Measurements from ENCODE around the gene CACNA2D3. TPM values are rescaled to one million over a fixed set of nuclear protein-coding genes. Genes with fewer than 3 reads are reported as not detected.
"Not testable (repeated sequence)": the region's sequence is repeated elsewhere in the genome, so short reads cannot be mapped to it uniquely, and the experiment has no call there.

Gene CACNA2D3
- polyA plus RNA-seq, 1 donor, result 1.6 TPM

DNA sequence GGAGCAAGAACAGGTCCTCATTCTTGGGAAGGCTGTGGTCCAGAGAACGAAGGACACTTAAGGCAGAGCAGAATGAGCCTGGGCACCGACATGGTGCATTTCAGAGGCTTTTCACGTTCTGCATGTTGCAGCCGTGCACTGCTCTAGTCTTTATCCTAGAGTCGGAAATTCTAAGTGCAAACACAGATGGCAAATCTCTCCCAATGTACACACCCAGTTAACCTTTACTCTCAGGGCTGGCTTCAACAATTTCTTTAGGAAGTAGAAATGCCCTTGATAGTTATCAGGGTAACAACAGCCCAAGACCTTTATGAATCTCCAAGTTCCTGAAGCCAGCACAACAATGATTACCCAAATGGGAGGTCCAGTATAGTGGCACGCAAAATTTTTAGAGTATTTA lies 844.6 kb downstream of the CACNA2D3 start:
- no peak for DNase-seq

DNA sequence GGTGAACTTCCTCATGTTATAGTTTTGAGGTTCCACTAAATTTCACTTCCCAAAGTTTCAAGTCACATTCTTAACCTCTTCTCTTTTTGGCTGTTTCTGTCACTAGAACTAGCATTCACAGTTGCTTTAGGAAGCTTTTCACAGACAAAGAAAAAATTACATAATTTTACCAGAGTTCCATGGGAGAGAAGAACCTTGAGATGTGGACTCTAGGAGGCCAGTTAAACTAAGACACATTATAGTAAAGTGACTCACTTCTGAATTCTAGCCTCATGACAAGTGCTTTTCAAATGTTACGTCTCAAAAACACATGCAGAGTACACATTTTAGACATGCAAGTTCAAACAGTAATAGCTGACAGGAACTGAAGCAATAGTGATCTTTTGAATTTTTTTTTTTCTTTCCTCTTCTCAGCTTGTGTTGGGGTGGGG lies 845.4 kb downstream of the CACNA2D3 start:
- no peak for DNase-seq

GRCh38 chr3:54968546-54969172 lies 846.3 kb downstream of the CACNA2D3 start:
- no peak for DNase-seq

GRCh38 chr3:54969652-54970051 lies 847.3 kb downstream of the CACNA2D3 start:
- no peak for DNase-seq

DNA sequence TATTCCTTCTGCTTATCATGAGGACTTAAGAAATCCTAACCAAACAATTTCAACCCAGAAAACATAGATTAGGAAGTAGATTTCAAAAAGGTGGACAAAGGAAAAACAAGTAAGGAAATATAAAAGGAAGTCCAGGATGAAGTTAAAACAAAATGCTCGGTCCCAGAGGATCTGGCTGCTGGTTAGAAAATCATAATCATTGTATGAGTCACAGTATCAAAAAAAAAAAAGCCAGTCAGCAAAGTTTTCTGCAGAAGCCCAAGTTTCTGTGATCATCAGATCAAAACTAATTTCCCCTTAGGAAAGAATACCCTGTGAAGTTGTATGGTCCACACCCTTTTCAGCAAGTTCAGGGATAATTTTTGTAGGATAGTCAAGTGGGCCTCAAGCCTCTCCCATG lies 848.5 kb downstream of the CACNA2D3 start:
- DNase-seq, result no peak

DNA sequence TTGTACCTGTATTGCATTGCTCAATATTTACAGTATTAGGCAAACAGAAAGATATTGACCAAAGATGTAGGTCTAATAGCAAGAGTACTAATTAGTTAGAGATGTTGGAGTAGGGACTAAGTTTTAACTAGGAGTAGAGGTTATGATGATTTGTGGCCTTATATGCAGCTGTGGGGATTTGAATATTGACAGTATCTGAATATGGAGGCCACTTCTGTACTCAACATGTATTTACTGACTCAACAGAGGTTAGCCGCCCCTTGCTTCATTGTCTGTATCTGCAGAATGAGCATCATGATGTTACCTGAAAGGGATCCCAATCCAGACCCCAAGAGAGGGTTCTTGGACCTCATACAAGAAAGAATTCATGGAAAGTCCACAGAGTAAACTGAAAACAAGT lies 855.1 kb downstream of the CACNA2D3 start:
- no peak for DNase-seq

DNA sequence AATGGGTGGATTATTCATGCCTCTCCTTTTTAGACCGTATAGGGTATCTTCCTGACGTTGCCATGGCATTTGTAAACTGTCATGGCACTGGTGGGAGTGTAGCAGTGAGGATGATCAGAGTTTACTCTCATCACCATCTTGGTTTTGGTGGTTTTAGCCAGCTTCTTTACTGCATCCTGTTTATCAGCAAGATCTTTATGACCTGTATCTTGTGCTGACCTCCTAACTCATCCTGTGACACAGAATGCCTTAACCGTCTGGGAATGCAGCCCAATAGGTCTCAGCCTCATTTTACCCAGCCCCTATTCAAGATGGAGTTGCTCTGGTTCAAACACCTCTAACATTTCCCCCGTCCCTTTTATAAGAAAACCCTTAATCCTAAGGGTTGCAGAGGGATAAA lies 855.6 kb downstream of the CACNA2D3 start:
- DNase-seq, result not testable (repeated sequence)

DNA sequence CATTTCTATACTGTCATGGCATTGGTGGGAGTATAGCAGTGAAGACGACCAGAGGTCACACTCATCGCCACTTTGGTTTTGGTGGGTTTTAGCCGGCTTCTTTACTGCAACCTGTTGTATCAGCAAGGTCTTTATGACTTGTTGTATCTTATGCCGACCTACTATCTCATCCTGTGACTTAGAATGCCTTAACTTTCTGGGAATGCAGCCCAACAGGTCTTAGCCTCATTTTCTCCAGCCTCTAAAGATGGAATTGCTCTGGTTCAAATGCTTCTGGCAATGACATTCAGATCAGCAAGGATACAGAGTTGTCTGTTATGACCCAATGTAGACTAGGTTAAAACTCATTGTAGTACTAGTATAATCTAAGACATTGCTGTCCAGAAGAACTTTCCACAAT lies 860.5 kb downstream of the CACNA2D3 start:
- DNase-seq, result no peak

DNA sequence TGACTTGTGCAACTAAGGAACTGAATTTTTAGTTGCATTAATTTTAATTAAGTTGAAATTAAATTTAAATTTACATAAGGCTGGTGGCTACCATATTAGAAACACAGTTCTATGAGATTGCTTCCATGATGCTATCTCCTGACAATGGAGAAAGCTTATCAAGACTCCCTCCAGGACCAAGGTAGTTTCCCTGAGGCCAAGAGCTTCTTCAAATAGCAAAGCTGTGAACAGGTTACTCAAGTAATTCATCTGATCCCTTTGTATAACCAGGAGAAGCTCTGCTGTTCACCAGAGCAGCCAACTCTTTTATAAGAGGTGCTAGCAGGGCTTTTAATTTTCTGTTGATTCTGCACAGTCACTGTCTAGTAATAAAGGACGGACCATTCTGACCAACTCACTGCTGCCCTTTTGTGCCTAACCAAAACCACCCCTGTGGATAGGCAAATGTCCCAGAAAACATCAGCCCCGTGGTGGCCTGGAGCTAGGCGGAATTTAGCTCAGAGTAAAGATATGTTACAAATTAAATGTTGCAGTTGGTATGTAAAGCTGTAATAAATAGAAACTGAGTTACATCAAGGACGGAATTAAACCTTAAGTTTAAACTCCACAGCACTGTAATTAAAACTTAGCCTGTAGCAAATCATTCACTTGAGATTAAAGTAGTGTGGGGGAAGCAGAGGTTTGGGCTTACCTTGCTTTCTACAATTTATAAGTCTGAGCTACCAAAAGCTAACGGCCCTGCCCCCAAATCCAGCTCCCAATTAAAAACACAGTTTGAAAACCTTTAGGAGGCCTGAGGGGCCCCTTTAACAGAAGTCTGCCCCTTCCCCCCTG lies 861.1 kb downstream of the CACNA2D3 start:
- DNase-seq, result no peak

GRCh38 chr3:54985856-54986255 lies 863.5 kb downstream of the CACNA2D3 start:
- no peak for DNase-seq

DNA sequence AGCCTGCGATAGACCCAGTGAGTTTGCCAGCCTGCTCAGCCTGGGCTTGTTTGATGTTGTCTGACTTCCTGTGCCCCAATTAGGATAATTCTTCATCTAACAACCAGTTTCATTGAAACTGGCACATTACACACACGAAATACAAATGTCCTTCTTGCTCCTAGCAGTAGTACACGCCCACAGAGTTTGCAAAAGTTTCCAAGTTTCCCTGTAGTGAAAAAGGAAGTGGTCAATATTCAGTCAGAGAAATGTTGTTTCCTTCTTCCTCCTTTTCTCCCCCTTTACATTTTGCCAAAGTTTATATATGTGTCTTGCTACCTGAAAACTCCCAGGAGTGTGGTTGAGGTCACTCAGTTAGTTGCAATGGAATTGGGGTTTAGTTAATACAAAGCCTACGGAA lies 863.9 kb downstream of the CACNA2D3 start:
- no peak for DNase-seq

- DNase-seq, result no peak
Observed at GRCh38 chr3:54987719-54988118, 865.4 kb downstream of the CACNA2D3 start.

DNA sequence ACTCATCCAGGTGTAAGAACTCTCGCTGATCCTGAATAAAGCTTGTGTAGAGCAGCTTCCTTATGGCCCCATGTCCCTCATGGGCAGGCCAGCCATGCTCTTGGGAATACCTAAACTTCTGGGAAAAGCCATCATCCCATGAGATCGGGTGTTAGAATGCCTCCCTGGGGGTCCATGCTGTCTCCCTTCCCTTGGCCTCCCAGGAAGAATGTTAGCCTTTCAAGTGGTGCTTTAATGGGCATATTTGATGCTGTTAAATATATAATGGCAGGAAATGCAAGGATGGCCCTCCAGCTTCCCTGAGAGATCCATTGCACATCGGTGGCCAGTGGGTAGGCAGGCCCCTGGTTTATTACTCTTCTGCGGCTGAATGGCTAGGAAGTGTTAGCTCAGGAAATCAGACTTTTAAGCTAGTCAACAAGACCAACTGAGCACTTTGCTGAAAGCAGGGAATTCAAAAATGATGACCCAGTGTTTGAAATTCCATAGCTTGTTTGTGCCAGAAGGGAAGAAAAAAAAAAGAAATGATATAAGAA lies 866.0 kb downstream of the CACNA2D3 start:
- DNase-seq, result no peak

DNA sequence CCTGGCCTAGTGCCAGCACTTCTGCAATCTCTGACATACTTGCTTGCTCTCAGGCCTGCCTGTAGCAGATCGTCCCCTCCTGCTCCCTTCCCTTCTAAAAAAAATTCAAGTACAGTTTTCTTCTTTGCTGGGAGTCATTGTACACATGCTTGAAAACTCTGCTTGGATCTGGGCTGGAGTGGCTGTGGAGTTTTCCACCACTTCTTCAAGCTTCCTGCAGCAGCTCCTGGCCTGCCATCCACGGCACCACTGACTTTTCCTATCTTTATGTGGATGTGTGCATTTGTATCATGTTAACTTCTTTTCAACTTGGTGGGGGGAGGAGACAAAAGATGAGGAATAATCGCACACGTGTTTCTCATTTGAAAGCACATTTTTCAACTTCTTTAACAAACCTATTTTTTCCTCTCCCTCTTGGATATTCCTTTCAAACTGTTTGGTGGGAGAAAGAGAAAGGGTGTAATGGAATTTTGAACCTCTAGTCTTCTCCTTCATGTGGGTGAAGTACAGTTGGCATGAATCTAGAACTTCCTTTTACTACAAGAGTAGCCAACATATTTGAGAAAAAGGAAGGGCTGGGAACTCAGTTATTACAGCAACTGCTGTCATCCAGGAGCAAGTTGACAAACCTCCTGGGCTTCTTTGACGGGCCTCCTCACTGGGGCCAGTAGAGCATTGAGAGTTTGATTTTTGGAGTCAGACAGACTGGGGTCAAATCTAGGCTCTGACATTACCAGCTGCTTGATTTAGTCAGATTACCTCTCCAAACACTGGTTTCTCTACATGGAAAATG lies 866.7 kb downstream of the CACNA2D3 start:
- no peak for DNase-seq

GRCh38 chr3:54994111-54994513 lies 871.8 kb downstream of the CACNA2D3 start:
- no peak for DNase-seq

DNA sequence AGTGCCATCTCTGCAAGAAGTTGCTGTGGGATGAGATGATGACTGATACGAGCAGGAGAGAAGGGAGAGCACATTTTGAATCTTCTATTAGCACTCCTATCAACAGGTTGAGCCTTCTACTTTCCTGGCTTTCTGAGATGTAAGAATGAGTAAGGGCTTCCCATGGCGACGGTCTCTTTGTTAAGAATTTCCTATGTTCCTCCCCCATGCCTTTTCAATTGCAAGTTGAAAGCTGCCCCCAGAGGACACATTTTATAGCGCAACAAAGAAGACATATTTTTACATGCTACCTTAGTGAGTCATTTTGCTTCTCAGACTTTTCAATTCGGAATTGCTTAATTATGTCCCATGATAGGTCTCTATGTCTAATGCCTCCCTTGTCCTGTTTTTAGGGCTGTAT lies 876.8 kb downstream of the CACNA2D3 start:
- no peak for DNase-seq

DNA sequence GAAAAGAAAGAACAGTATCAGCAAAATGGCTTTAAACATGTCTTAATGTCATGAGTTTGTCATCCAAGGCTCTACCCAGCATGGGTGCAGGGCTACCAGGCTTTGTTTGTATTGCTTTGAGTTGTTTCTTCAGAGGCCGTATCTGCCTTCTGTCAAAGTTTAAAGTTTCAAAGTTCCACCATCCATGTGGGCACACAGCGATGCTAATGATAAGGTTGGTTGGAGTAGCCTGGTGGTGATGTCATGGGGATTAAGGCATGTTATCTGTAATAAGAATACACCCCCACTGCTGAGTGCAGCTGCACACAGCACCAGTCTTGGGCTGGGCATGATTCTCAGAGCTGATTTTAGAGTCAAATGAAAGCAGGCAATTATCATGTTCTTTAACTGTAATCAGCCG lies 877.5 kb downstream of the CACNA2D3 start:
- no peak for DNase-seq

- no peak for DNase-seq
Observed at GRCh38 chr3:55000546-55000945, 878.2 kb downstream of the CACNA2D3 start.

DNA sequence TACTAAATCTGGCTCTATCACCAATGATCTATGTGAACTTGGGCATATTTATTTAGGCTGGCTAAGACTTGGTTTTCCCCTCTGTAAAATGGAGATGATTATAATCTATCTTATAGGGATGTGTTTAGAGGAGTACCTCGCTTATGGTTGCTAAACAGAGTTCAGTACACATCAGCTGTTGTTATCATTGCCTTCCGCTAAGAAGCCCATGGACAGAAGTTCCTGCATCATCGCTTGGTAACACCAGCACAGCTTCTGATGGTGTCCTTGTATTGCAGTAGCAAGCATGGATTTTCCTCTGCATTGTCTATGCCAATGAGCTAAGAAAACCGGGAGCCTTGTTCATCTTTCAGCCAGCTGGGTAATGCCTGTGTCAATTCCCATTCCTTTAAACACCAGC lies 878.6 kb downstream of the CACNA2D3 start:
- no peak for DNase-seq

- DNase-seq, result no peak
Observed at GRCh38 chr3:55002416-55002930, 880.1 kb downstream of the CACNA2D3 start.

DNA sequence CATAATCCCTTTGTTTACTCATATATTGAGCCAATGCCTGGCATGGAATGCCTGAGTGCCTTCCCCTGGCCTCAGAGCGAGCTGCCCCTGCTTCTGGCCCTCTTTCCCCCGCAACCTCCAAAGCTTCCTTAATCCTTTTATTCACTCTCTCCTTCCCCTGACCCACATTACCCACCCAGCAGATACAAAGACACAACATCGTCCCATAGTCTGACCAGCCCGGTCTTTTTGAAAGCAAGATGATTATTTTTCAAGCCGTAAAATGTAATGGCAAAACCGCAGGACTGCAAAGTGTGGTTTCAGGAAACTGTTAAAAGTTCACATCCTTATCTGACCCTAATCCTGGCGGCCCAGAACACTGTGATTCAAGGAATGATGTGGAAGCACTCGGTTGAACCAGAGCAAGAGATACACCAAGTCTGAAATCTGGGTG lies 883.9 kb downstream of the CACNA2D3 start:
- no peak for DNase-seq

DNA sequence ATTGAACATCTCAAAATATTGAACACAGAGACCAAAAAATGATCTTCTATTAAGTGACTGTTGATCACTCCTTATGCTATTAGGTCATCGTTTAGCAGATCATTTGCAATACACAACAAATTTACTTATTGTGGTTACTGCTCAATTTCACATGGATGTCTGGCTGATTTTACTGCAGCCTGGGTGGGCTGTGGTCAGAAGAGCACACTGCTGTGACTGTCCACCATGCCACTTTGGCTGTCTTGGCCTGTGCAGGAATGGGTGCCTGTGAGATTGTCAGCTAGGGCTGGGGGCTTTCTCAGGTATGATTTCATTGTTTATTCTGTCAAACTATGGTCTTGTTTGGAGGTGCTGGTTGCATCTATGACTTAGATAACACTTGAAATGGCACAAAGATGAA lies 885.6 kb downstream of the CACNA2D3 start:
- no peak for DNase-seq

Data from left kidney (tissue), 2 donors.